ENCODE data around the gene UTP25. TPM values are rescaled to one million over a fixed set of nuclear protein-coding genes. Genes with fewer than 3 reads are reported as not detected.

Gene UTP25
- 10 to 100 TPM in 1 of 4 donors, 1 to 10 TPM in 3; 6.6 to 18.5 (median 9.2) TPM for total RNA-seq

- DNase-seq (ENCODE audit: low spot score), result peak; percentile 86
- TF ChIP-seq CTCF (IDR thresholded peaks at IDR 0.05), result no peak
- ATAC-seq (ENCODE audit: low FRiP score), result peak; percentile 99
Measured at GRCh38 chr1:209827384-209828262, at the start of gene UTP25. TSS of gene UTP25 (plus strand) at chr1:209827972. CDS start at chr1:209828064, 92 bp downstream.

DNA sequence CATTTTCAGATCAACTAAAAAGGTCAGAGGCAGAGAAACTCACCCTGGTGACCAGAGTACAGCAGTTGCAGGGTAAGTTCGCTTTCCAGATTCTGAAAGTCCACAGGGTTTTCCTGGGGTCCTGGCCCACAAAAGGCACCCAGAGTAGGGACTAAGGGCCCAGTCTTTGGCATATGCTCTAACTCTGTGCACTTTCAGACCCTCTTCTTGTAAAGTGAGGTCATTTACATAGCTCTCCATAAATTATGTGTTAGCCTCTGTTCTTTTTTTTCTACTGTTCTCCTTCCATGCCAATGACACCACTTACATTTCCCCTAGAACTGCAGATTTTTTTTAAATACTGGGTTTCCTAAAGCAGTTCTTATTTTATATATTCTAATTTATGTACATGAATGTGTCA is 49.7 kb upstream of the UTP25 start:
- TF ChIP-seq CTCF (IDR thresholded peaks at IDR 0.05), result no peak
- ATAC-seq (ENCODE audit: low FRiP score) (no peak), DNase-seq (ENCODE audit: low spot score) (no peak)

DNA sequence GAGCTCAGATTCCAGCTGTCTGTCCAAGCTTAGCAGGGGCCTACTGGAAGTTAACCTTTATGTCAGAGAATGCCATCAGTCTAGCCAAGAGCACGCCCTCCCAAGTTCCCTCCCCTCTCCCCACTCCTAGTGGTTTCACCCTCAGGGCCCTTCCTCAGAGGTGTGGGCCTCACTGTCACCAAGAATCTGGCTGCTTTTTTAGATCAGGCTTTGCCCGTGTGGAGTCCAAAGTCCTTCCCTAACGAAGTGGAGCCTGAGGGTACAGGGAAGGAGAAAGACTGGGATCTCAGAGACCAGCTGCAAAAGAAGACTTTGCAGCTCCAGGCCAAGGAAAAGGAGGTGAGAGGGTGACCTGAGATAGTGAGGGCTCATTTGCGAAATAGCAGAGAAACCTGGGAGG is 47.5 kb upstream of the UTP25 start:
- ATAC-seq (ENCODE audit: low FRiP score), result no peak
- no peak for TF ChIP-seq CTCF (IDR thresholded peaks at IDR 0.05)
- no peak for DNase-seq (ENCODE audit: low spot score)

DNA sequence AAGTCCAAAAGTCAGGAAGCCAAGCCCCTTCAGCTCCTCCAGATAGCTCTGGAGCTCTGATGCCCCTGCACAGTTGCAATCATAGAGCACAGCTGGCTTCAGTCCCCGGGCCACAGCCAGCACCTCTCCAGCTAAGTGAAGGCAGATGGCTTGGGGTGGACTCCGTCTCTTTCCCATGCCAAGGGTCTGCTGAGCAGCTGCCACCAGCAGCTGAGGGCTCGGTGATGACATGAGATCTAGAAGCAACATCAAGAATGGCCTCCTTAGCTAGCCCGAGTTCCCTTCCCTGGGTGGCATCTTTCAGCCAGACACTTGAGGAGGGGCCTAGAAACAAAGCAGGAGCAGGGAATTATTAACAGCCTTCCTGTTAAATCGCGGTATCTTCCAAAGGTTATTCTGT is 44.4 kb upstream of the UTP25 start:
- TF ChIP-seq CTCF (IDR thresholded peaks at IDR 0.05), result no peak

DNA sequence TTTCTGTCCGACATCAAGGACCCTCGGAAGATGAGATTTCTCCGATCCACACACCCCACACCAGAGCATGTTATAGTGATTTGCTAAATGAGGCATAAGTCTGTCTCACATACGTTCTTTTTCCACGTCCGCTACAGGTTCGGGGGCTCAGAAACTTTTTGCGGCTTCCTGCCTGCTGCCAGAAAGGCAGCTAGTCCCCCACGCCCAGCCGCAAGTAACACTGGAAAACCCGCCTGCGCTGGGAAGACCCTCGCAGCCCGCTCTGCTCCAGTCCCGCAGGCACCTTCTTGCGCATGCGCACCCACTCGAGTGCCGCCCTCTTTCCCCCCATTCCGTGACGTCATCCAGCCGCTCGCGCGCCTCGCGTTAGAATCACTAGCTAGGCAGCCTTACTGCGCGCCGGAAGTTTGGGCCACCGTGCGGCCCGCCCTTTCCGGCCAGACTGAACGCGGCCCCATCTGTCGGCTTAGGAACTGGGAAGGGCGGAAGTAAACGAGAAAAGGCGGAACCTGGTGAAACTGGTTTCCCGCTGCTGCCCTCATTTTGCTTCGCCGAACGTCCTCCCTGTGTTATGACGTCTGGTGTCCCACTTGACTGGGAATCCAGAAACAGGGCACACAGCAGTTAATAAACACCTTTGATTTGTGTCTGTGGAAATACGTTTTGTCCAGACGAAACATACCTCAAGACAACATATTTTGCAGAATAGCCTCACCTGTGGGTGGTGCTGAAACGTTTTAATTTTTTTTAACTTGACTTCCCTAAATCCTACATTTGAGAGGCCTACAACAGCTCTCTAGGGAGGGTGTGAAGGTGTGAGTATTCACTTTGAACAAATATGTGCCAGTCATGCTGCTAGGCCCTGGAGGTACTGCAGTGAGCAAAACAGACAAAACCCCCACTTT is 43.3 kb upstream of the UTP25 start, which contains the start of gene C1orf74:
Gene C1orf74 (minus strand): TSS at position 295 of the 905 bp plus-strand sequence. CDS start 925 bp downstream, outside the sequence.
- ATAC-seq (ENCODE audit: low FRiP score) (peak; percentile 98), DNase-seq (ENCODE audit: low spot score) (peak; percentile 99)
- TF ChIP-seq CTCF (IDR thresholded peaks at IDR 0.05), result no peak

More for the DNA sequence above, 44.4 kb upstream of the UTP25 start:
- ATAC-seq (ENCODE audit: low FRiP score), result no peak
- no peak for DNase-seq (ENCODE audit: low spot score)

GRCh38 chr1:209785592-209785991 is 42.2 kb upstream of the UTP25 start:
- ATAC-seq (ENCODE audit: low FRiP score) (no peak), DNase-seq (ENCODE audit: low spot score) (no peak)
- no peak for TF ChIP-seq CTCF (IDR thresholded peaks at IDR 0.05)

Data from omental fat pad (tissue), 4 donors.